ENCODE data around the gene NF2. TPM values are rescaled to one million over a fixed set of nuclear protein-coding genes. Genes with fewer than 3 reads are reported as not detected.
A peak's percentile ranks its signal among the peaks of the same experiment; 100 is the strongest.

Gene NF2
- total and polyA plus RNA-seq, 2 of the 8 experiments (the other 6 are each of a cell fraction or from before 2014, with no cell fraction given), result 17.6 to 53.6 TPM

DNA sequence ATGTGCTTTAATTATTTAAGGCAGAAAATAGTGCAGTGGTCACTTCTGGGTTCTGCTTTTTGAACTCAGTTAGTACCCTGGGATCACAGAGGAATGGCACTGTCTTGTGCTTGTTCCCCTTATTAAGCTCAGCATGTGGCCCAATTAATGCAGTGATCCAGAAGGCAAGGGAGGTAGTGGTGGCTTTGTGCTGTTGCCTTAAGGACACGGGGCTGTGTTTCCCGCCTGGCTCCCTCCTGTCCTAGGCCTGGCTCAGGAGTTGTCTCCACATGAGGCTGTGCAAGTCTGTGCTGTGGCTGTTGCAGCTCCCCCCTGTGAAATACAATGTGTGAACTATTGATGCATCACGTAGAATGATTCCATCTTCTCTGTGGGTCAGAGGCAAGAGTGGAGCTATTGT lies 67.2 kb downstream of the NF2 start:
- Histone ChIP-seq H4K91ac (replicated peaks; ENCODE audit: insufficient read length, low read length) (no peak overlapping the region), H3K79me1 (ENCODE audit: low read depth, low read length) (no peaks in the 10 kb centered on the region), H3K27me3 (replicated peaks in 1 of 4; ENCODE audit: control insufficient read depth in 3 of 4, extremely low read depth in 1 of 4, insufficient read depth in 3 of 4, low read length in 3 of 4) (no peaks in the 10 kb centered on the region), H3K23ac (ENCODE audit: insufficient read length) (no peak overlapping the region), H3K4me3 (ENCODE audit: extremely low read depth in 1 of 4, insufficient read depth in 2 of 4, low read depth in 3 of 4, low read length in 4 of 4) (no peak overlapping the region), H2BK20ac (ENCODE audit: low read length) (no peak overlapping the region), H3K27ac (ENCODE audit: low read depth, low read length) (no peak overlapping the region), H2BK5ac (ENCODE audit: low read depth, low read length) (no peak overlapping the region), H3K36me3 (ENCODE audit: control insufficient read depth in 2 of 4, insufficient read depth in 4 of 4, low read length in 3 of 4) (peaks cover 6 to 23% (median 16%) of the 10 kb centered on the region in 4 experiments; a peak in 6 of 8 replicates), H3K9ac (replicated peaks in 1 of 4; ENCODE audit: extremely low read depth in 1 of 4, low read depth in 3 of 4, low read length in 3 of 4) (no peak overlapping the region), H3K79me2 (ENCODE audit: control insufficient read depth in 1 of 2, insufficient read depth in 2 of 2, low read length in 2 of 2) (no peaks in the 10 kb centered on the region), H2AK5ac (ENCODE audit: low read depth, low read length) (no peak overlapping the region), H3K4ac (replicated peaks; ENCODE audit: insufficient read length, low read depth, low read length) (no peak overlapping the region), H3K4me2 (ENCODE audit: insufficient read depth in 1 of 2, low read depth in 2 of 2, low read length in 2 of 2) (no peak overlapping the region), H3K18ac (ENCODE audit: extremely low read depth, low read length) (no peak overlapping the region), H3K23me2 (ENCODE audit: low read depth, low read length) (no peaks in the 10 kb centered on the region), H2BK12ac (ENCODE audit: low read depth, low read length) (no peak overlapping the region), H2BK15ac (ENCODE audit: low read length) (no peak overlapping the region), H2AFZ (ENCODE audit: low read length) (no peak overlapping the region), H3K56ac (replicated peaks; ENCODE audit: insufficient read length, low read depth, low read length) (no peak overlapping the region), H2BK120ac (replicated peaks; ENCODE audit: low read depth, low read length) (no peak overlapping the region), H3K4me1 (replicated peaks in 1 of 4; ENCODE audit: control insufficient read depth in 3 of 4, insufficient read depth in 4 of 4, low read length in 3 of 4) (peaks cover 0 to 2% (median 0%) of the 10 kb centered on the region in 4 experiments; a peak in 1 of 7 replicates), H3K9me3 (ENCODE audit: insufficient read depth in 2 of 2, low read depth in 1 of 2, low read length in 1 of 2) (no peaks in the 10 kb centered on the region), H4K5ac (ENCODE audit: insufficient read length, low read depth, low read length) (no peak overlapping the region), H3K14ac (ENCODE audit: insufficient read length) (no peak overlapping the region), H4K20me1 (replicated peaks in 1 of 2; ENCODE audit: control insufficient read depth in 1 of 2, insufficient read depth in 2 of 2, low read length in 2 of 2) (peaks cover 0 to 2% of the 10 kb centered on the region in 2 experiments), H4K8ac (ENCODE audit: extremely low read depth, insufficient read depth, low read length) (no peak overlapping the region; the same call in 1 of the 2 replicates)
- POLR2A ChIA-PET (ENCODE audit: partially characterized antibody), result no interaction called here
- CTCF ChIA-PET (ENCODE audit: partially characterized antibody), result interaction anchor here (0.7 to 2.4 kb wide), 6 partner anchors 10 to 48 kb away, joined by 3 to 13 read pairs (median 6); no protein-coding TSS in a partner anchor
- FAIRE-seq, result no peak
- no peak for DNase-seq (ENCODE audit: low read depth in 1 of 2, low spot score in 2 of 2)
- 85% methylated on average over 3 of the region's 3 CpGs; no CpG with 5 or more reads in 1 of the 2 experiments for WGBS, 2 experiments (ENCODE audit: extremely low coverage in 1 of 2, insufficient coverage in 1 of 2, insufficient read length in 1 of 2, insufficient replicate concordance in 2 of 2, low coverage in 1 of 2, low lambda C conversion rate in 2 of 2, missing lambda C conversion rate in 1 of 2)
- TF ChIP-seq JUND (IDR thresholded peaks at IDR 0.05; ENCODE audit: low read length), result no peak
- TF ChIP-seq, protein P1, sequence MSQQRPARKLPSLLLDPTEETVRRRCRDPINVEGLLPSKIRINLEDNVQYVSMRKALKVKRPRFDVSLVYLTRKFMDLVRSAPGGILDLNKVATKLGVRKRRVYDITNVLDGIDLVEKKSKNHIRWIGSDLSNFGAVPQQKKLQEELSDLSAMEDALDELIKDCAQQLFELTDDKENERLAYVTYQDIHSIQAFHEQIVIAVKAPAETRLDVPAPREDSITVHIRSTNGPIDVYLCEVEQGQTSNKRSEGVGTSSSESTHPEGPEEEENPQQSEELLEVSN (IDR thresholded peaks at IDR 0.05), result 0 out of 2 replicates have a peak, but pooled peaks have one; percentile 17
